Measurements from ENCODE around the gene NHLRC4. TPM values are rescaled to one million over a fixed set of nuclear protein-coding genes. Genes with fewer than 3 reads are reported as not detected.

The NHLRC4 gene
- total and polyA plus RNA-seq, 4 donors, result 0.17 to 7.0 (median 0.25) TPM; not detected in 1

DNA sequence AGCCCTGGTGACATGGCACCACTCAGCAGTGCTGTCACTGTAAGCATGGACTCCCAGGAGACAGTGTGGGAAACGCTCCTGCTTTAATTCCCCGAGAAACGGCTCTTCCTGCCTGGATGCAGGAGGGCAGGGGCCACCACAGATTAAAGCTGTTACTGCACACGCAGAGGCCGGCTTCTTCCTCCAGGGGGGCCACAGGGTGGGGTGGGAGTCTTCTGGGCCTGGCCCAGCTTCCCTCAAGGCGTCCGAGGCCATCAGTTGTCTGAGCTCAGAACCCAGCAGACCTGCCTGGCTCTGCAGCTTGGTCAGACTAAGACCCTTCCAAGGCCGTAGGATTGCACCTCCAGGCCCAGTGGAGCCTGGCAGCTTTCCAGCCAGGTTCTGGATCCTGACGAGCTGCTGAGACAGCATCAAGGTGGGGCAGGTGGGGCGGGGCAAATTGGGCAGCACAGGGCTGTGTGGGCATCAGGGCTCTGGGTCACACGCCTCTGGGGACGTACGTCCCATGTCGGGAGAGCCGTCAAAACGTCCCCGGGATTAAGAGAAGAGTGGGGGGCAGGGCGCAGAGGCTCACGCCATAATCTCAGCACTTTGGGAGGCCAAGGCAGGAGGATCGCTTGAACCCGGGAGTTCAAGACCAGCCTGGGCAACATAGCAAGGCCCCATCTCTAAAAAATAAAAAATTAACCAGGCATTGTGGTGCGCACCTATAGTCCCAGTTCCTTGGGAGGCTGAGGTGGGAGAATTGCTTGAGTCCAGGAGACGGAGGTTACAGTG, 44.3 kb upstream of the NHLRC4 start (continued):
- TF ChIP-seq, protein P1, sequence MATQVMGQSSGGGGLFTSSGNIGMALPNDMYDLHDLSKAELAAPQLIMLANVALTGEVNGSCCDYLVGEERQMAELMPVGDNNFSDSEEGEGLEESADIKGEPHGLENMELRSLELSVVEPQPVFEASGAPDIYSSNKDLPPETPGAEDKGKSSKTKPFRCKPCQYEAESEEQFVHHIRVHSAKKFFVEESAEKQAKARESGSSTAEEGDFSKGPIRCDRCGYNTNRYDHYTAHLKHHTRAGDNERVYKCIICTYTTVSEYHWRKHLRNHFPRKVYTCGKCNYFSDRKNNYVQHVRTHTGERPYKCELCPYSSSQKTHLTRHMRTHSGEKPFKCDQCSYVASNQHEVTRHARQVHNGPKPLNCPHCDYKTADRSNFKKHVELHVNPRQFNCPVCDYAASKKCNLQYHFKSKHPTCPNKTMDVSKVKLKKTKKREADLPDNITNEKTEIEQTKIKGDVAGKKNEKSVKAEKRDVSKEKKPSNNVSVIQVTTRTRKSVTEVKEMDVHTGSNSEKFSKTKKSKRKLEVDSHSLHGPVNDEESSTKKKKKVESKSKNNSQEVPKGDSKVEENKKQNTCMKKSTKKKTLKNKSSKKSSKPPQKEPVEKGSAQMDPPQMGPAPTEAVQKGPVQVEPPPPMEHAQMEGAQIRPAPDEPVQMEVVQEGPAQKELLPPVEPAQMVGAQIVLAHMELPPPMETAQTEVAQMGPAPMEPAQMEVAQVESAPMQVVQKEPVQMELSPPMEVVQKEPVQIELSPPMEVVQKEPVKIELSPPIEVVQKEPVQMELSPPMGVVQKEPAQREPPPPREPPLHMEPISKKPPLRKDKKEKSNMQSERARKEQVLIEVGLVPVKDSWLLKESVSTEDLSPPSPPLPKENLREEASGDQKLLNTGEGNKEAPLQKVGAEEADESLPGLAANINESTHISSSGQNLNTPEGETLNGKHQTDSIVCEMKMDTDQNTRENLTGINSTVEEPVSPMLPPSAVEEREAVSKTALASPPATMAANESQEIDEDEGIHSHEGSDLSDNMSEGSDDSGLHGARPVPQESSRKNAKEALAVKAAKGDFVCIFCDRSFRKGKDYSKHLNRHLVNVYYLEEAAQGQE (IDR thresholded peaks at IDR 0.05), result no peak
- TF ChIP-seq, protein P2, sequence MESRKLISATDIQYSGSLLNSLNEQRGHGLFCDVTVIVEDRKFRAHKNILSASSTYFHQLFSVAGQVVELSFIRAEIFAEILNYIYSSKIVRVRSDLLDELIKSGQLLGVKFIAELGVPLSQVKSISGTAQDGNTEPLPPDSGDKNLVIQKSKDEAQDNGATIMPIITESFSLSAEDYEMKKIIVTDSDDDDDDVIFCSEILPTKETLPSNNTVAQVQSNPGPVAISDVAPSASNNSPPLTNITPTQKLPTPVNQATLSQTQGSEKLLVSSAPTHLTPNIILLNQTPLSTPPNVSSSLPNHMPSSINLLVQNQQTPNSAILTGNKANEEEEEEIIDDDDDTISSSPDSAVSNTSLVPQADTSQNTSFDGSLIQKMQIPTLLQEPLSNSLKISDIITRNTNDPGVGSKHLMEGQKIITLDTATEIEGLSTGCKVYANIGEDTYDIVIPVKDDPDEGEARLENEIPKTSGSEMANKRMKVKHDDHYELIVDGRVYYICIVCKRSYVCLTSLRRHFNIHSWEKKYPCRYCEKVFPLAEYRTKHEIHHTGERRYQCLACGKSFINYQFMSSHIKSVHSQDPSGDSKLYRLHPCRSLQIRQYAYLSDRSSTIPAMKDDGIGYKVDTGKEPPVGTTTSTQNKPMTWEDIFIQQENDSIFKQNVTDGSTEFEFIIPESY (IDR thresholded peaks at IDR 0.05), result no peak
- TF ChIP-seq HNF4A (conservative IDR thresholded peaks at IDR 0.05), result no peak
- no peak for TF ChIP-seq TAF1 (conservative IDR thresholded peaks at IDR 0.05)
- no peak for TF ChIP-seq RAD21 (IDR thresholded peaks at IDR 0.05)
- TF ChIP-seq, protein P3, sequence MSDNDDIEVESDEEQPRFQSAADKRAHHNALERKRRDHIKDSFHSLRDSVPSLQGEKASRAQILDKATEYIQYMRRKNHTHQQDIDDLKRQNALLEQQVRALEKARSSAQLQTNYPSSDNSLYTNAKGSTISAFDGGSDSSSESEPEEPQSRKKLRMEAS (IDR thresholded peaks at IDR 0.05), result no peak
- TF ChIP-seq HNF4G (IDR thresholded peaks at IDR 0.05), result no peak

DNA sequence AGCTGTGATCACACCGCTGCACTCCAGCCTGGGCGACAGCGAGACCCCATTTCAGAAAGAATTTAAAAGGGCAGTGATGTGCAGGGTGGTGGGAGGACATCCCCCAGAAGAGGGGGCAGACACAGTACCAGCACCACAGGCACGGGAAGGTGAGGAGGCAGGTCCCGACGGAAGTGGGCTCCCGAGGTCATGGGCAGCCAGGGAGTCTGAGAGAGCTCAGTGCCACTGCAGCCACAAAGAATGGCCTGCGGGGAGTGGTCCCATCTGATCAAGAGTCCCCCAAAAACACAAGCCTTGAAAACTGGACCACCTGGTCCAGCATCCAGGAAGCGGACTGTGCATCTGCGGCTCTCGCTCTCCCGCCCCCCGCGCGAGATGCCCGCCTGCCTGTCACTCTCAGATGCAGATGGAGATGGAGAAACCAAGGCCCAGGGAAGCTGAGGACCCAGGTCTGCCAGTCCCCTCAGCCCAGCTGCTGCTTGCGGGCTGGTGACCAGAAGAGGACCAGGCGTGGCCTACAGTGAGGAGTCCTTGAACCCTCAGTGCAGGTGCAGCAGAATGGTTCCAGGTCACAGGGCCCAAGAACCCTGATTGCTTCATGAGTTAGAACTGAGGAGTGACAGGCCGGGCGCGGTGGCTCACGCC, 43.6 kb upstream of the NHLRC4 start:
- DNase-seq (ENCODE audit: low spot score), result no peak
- peaks cover 8 to 22% (median 12%) of the 10 kb centered on the region in 4 donors for H3K36me3 ChIP-seq (ENCODE audit: control insufficient read depth in 4 of 4, insufficient read depth in 3 of 4, low read depth in 1 of 4, low read length in 3 of 4)
- TF ChIP-seq RXRA (IDR thresholded peaks at IDR 0.05), result peak in 1 of 2 donors; percentile 6
- TF ChIP-seq JUND (IDR thresholded peaks at IDR 0.05), result no peak
- no peak for TF ChIP-seq YY1 (IDR thresholded peaks at IDR 0.05)
- TF ChIP-seq GABPA (IDR thresholded peaks at IDR 0.05 in 1 of 2, conservative IDR thresholded peaks at IDR 0.05 in 1 of 2), result no peak
- TF ChIP-seq SP1 (IDR thresholded peaks at IDR 0.05), result no peak
- TF ChIP-seq NR2F2 (IDR thresholded peaks at IDR 0.05), result no peak
- TF ChIP-seq, protein P4, sequence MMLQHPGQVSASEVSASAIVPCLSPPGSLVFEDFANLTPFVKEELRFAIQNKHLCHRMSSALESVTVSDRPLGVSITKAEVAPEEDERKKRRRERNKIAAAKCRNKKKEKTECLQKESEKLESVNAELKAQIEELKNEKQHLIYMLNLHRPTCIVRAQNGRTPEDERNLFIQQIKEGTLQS (IDR thresholded peaks at IDR 0.05), result no peak
- TF ChIP-seq RAD21 (IDR thresholded peaks at IDR 0.05), result no peak
- H3K27ac ChIP-seq (ENCODE audit: low read depth in 1 of 2, low read length in 2 of 2), result no peak overlapping the region
- H3K27me3 ChIP-seq (ENCODE audit: control insufficient read depth in 4 of 4, insufficient read depth in 4 of 4, low read length in 3 of 4), result no peaks in the 10 kb centered on the region
- no peak overlapping the region for H3K9ac ChIP-seq (ENCODE audit: low read depth in 1 of 2, low read length in 2 of 2)
- peaks cover 5 to 19% (median 12%) of the 10 kb centered on the region in 4 donors for H3K4me1 ChIP-seq (ENCODE audit: control insufficient read depth in 4 of 4, insufficient read depth in 4 of 4, low read length in 3 of 4)
- H3K9me3 ChIP-seq (ENCODE audit: control insufficient read depth in 4 of 4, low read length in 3 of 4), result no peaks in the 10 kb centered on the region
- H3K4me3 ChIP-seq (ENCODE audit: low read depth in 1 of 3, low read length in 3 of 3), result no peak overlapping the region
- WGBS, result 91% methylated on average over 22 of the region's 22 CpGs

All from liver (tissue), 9 donors.